Esophagus muscularis mucosa (tissue), 4 donors: ENCODE results near the gene LTB4R2. TPM values are rescaled to one million over a fixed set of nuclear protein-coding genes. Genes with fewer than 3 reads are reported as not detected.
"Not testable (repeated sequence)": the region's sequence is repeated elsewhere in the genome, so short reads cannot be mapped to it uniquely, and the experiment has no call there.

Experiments used
- DNase-seq: peaks from one replicate; pipeline ENCODE4 v3.0.0-alpha.2; 2017; ENCODE audit errors: extremely low spot score
- H3K27ac ChIP-seq, 4 donors: fragments of 200-600 bp; sonication (generic); replicated peaks in 1 of 4; 1 replicate in 3 of 4; 2 replicates in 1 of 4; pipeline ENCODE4 v1.5.1; 2016 to 2019; ENCODE audit warnings: mild to moderate bottlenecking in 1 of 4
- H3K27me3 ChIP-seq, 4 donors: fragments of 200-600 bp; sonication (generic); one replicate each; pipeline versions ENCODE4 v1.5.1 to v1.6.0; 2016 to 2019
- H3K36me3 ChIP-seq, 4 donors: fragments of 200-600 bp; sonication (generic); one replicate each; pipeline ENCODE4 v1.5.1; 2016 to 2019
- H3K4me1 ChIP-seq, 4 donors: fragments of 200-600 bp; sonication (generic); one replicate each; pipeline ENCODE4 v1.5.1; 2016 to 2019
- H3K4me3 ChIP-seq, 4 donors: fragments of 200-600 bp; sonication (generic); 1 replicate in 2 of 4; 2 replicates in 2 of 4; pipeline ENCODE4 v1.5.1; 2016 to 2019; ENCODE audit warnings: mild to moderate bottlenecking in 4 of 4, moderate library complexity in 1 of 4
- H3K9me3 ChIP-seq, 4 donors: fragments of 200-600 bp; sonication (generic); 1 replicate in 3 of 4; 2 replicates in 1 of 4; pipeline ENCODE4 v1.5.1; 2016 to 2019
- CTCF ChIP-seq, 3 experiments: fragments of 200-600 bp in 2 of 3; fragments of 450-650 bp in 1 of 3; sonication (generic) in 2 of 3; IDR thresholded peaks; one replicate each; pipeline ENCODE4 v1.5.1; 2017 to 2019; ENCODE audit warnings: antibody characterized with exemption in 3 of 3, mild to moderate bottlenecking in 2 of 3, moderate library complexity in 1 of 3
- EP300 ChIP-seq: sonication (generic); formaldehyde crosslinking; IDR thresholded peaks from one replicate; pipeline ENCODE4 v1.6.1; 2017; ENCODE audit warnings: antibody characterized with exemption
- POLR2A ChIP-seq: fragments of 450-650 bp; IDR thresholded peaks from one replicate; pipeline ENCODE4 v1.6.1; 2017; ENCODE audit warnings: antibody characterized with exemption, moderate library complexity, mild to moderate bottlenecking, low read depth
- POLR2AphosphoS5 ChIP-seq, 2 donors: sonication (generic); formaldehyde crosslinking; IDR thresholded peaks; one replicate each; pipeline ENCODE4 v1.6.1; 2017; ENCODE audit warnings: antibody characterized with exemption in 2 of 2
- WGBS: methylation state at CpG from one replicate; pipeline ENCODE4 v1.1.5; 2018; 5-methylcytosine and 5-hydroxymethylcytosine counted together
- intact Hi-C: fragments of 100-400 bp; cut with DNase I; formaldehyde crosslinking; loops from one replicate; pipeline ENCODE4 v1.15.1; 2023
- total RNA-seq, 4 donors: library from RNA; depleted of rRNA; stranded (reverse); fragments of >200 nt; gene quantifications; one replicate each; pipeline versions ENCODE4 v1.1.0 to v1.2.1, GENCODE V29; 2016

Gene LTB4R2
- total RNA-seq, 4 donors from 2014 or later, result 1.7 to 3.7 (median 2.4) TPM

GRCh38 chr14:24327303-24327702 lies 17.4 kb downstream of the LTB4R2 start:
- H3K9me3 ChIP-seq, result no peaks in the 10 kb centered on the region
- peaks cover 7 to 17% (median 10%) of the 10 kb centered on the region in 4 donors for H3K4me1 ChIP-seq
- no peak for TF ChIP-seq CTCF (IDR thresholded peaks at IDR 0.05)
- TF ChIP-seq EP300, result no peak
- no peak for TF ChIP-seq POLR2A
- DNase-seq, result no peak
- intact Hi-C loops, result no loop called here
- no peak overlapping the region for H3K4me3 ChIP-seq
- 88% methylated on average over 2 of the region's 2 CpGs for WGBS
- H3K27me3 ChIP-seq, result peaks cover 0 to 8% (median under 1%) of the 10 kb centered on the region in 4 donors
- peaks cover 0 to 64% (median 4%) of the 10 kb centered on the region in 4 donors for H3K36me3 ChIP-seq
- no peak overlapping the region for H3K27ac ChIP-seq

DNA sequence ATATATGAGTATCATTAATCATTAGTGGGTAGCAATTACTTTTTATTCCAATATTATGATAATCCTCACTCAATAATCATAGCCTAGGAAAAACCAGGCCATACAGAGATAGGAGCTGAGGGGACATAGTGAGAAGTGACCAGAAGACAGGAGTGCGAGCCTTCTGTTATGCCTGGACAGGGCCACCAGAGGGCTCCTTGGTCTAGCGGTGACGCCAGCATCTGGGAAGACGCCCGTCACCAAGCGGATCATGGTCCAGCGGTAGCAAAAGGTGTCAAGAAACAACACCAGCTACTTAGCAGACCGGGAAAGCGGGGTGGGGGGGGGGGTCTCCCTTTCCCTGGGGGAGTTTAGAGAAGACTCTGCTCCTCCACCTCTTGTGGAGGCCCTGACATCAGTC lies 18.0 kb downstream of the LTB4R2 start:
- intact Hi-C loops, DNase-seq, H3K27ac ChIP-seq, H3K4me3 ChIP-seq, H3K9me3 ChIP-seq: not testable (repeated sequence)
- peaks cover 13 to 24% (median 16%) of the 10 kb centered on the region in 4 donors for H3K4me1 ChIP-seq
- WGBS, result 0% methylated on average over 1 of the region's 9 CpGs
- peaks cover 0 to 66% (median 1%) of the 10 kb centered on the region in 4 donors for H3K36me3 ChIP-seq
- peak; percentile 58 to 81 (median 66) for TF ChIP-seq CTCF (IDR thresholded peaks at IDR 0.05)
- H3K27me3 ChIP-seq, result peaks cover 0 to 14% (median 2%) of the 10 kb centered on the region in 4 donors

DNA sequence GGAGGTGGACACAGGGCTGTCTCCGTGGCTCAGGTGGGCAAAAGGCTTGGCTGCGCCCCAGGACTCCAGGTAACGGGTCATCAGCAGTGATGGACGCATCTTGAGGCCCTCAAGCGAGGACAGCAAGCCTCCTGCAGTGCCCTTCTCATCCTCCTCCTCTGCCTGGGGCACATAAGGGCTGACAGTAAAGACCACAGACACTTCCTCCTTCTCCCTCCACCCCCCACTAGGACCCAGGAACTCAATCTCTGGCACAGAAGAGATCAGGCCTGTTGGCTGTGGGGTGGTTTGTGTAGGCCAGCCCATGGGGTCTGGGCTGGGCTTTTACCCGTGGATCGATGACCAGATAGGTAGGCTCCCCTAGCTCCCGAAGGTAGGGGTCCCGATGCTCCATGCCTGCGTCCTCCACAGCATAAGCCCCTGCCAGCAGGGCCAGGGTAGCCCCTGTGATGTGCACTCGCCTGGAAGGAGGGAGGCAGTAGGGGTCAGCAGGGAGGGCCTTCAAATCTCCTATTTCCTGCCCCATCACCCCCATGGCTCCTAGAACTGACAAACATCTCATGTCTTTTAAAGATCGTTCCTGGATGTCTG lies 19.2 kb downstream of the LTB4R2 start:
- H3K36me3 ChIP-seq, result peaks cover 0 to 54% (median under 1%) of the 10 kb centered on the region in 4 donors
- no peaks in the 10 kb centered on the region for H3K9me3 ChIP-seq
- no peak overlapping the region for H3K4me3 ChIP-seq
- DNase-seq, result no peak
- intact Hi-C loops, result no loop called here
- TF ChIP-seq POLR2A (no peak), EP300 (no peak), CTCF (IDR thresholded peaks at IDR 0.05) (no peak), POLR2AphosphoS5 (IDR thresholded peaks at IDR 0.05) (no peak)
- H3K27ac ChIP-seq, result peak overlapping the region in 1 of 4 donors; percentile 9
- WGBS, result 74% methylated on average over 7 of the region's 12 CpGs
- H3K4me1 ChIP-seq, result peaks cover 23 to 36% (median 29%) of the 10 kb centered on the region in 4 donors
- H3K27me3 ChIP-seq, result peaks cover 0 to 25% (median 7%) of the 10 kb centered on the region in 4 donors

- Histone ChIP-seq H3K4me1 (peaks cover 28 to 42% (median 34%) of the 10 kb centered on the region in 4 donors), H3K9me3 (no peaks in the 10 kb centered on the region), H3K27me3 (peaks cover 0 to 31% (median 13%) of the 10 kb centered on the region in 4 donors), H3K36me3 (peaks cover 0 to 50% (median 0%) of the 10 kb centered on the region in 4 donors), H3K27ac (no peak overlapping the region), H3K4me3 (no peak overlapping the region)
- intact Hi-C loops, result no loop called here
- TF ChIP-seq POLR2A (no peak), POLR2AphosphoS5 (IDR thresholded peaks at IDR 0.05) (peak in 1 of 2 donors; percentile 29), EP300 (no peak), CTCF (IDR thresholded peaks at IDR 0.05) (no peak)
- WGBS, result no CpG with 5 or more reads among the region's 9 CpGs
- DNase-seq, result no peak
These were observed 19.8 kb downstream of the LTB4R2 start for GRCh38 chr14:24329736-24330135.
